ENCODE data around the gene TMEM59.
"Not testable (repeated sequence)": the region's sequence is repeated elsewhere in the genome, so short reads cannot be mapped to it uniquely, and the experiment has no call there.

DNA sequence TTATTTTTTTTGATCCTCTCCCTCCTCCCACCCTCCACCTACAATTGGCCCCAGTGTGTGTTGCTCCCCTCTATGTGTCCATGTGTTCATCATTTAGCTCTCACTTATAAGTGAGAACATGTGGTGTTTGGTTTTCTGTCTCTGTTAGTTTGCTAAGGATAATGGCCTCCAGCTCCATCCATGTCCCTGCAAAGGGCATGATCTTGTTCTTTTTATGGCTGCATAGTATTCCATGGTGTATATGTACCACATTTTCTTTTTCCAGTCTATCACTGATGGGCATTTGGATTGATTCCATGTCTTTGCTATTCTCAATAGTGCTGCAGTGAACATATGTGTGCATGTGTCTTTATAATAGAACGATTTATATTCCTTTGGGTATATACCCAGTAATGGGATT, 28.2 kb downstream of the TMEM59 start:
- TF ChIP-seq, protein P1, sequence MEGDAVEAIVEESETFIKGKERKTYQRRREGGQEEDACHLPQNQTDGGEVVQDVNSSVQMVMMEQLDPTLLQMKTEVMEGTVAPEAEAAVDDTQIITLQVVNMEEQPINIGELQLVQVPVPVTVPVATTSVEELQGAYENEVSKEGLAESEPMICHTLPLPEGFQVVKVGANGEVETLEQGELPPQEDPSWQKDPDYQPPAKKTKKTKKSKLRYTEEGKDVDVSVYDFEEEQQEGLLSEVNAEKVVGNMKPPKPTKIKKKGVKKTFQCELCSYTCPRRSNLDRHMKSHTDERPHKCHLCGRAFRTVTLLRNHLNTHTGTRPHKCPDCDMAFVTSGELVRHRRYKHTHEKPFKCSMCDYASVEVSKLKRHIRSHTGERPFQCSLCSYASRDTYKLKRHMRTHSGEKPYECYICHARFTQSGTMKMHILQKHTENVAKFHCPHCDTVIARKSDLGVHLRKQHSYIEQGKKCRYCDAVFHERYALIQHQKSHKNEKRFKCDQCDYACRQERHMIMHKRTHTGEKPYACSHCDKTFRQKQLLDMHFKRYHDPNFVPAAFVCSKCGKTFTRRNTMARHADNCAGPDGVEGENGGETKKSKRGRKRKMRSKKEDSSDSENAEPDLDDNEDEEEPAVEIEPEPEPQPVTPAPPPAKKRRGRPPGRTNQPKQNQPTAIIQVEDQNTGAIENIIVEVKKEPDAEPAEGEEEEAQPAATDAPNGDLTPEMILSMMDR (IDR thresholded peaks at IDR 0.05), result not testable (repeated sequence)
- TF ChIP-seq POLR2A (IDR thresholded peaks at IDR 0.05), result not testable (repeated sequence)

Data from Peyer's patch (tissue), 4 donors.